WI38 (cell line): Measurements from ENCODE around the gene NCOR1.
"Not testable (repeated sequence)": the region's sequence is repeated elsewhere in the genome, so short reads cannot be mapped to it uniquely, and the experiment has no call there.

ENCODE experiments used
- H3K4me3 ChIP-seq: 2 replicates; pipeline ENCODE4 v1.5.1; 2011; ENCODE audit warnings: low read depth, mild to moderate bottlenecking, control low read depth, low read length
- CTCF ChIP-seq: IDR thresholded peaks from 2 replicates; pipeline ENCODE4 v1.5.1; 2012; ENCODE audit warnings: low read depth, mild to moderate bottlenecking, control low read depth, low read length

NCOR1 gene

GRCh38 chr17:16158714-16159113 is 56.6 kb downstream of the NCOR1 start:
- no peak for TF ChIP-seq CTCF
- H3K4me3 ChIP-seq = no peak overlapping the region

GRCh38 chr17:16155536-16155935 is 59.8 kb downstream of the NCOR1 start:
- TF ChIP-seq CTCF = no peak
- H3K4me3 ChIP-seq = no peak overlapping the region

GRCh38 chr17:16152326-16152725 is 63.0 kb downstream of the NCOR1 start:
- H3K4me3 ChIP-seq = not testable (repeated sequence)

GRCh38 chr17:16150251-16150856 is 65.0 kb downstream of the NCOR1 start:
- TF ChIP-seq CTCF = no peak
- no peak overlapping the region for H3K4me3 ChIP-seq

- no peak overlapping the region for H3K4me3 ChIP-seq
- no peak for TF ChIP-seq CTCF
Measured at GRCh38 chr17:16148596-16148995, 66.7 kb downstream of the NCOR1 start.

- not testable (repeated sequence) for H3K4me3 ChIP-seq
Measured at GRCh38 chr17:16145319-16145890, 69.9 kb downstream of the NCOR1 start.

- TF ChIP-seq CTCF = no peak
- no peak overlapping the region for H3K4me3 ChIP-seq
Measured at GRCh38 chr17:16141685-16142084, 73.6 kb downstream of the NCOR1 start.

GRCh38 chr17:16140854-16141253 is 74.5 kb downstream of the NCOR1 start:
- no peak overlapping the region for H3K4me3 ChIP-seq
- no peak for TF ChIP-seq CTCF
